GM18867 (cell line): ENCODE data around the gene PCNX1.

Experiments used
- ATAC-seq: cut with Tn5 transposase; IDR thresholded peaks from one replicate; pipeline ENCODE4 v1.9.1; 2021; ENCODE audit warnings: mild to moderate bottlenecking, moderate library complexity; ENCODE audit not compliant: unreplicated experiment

PCNX1 gene

DNA sequence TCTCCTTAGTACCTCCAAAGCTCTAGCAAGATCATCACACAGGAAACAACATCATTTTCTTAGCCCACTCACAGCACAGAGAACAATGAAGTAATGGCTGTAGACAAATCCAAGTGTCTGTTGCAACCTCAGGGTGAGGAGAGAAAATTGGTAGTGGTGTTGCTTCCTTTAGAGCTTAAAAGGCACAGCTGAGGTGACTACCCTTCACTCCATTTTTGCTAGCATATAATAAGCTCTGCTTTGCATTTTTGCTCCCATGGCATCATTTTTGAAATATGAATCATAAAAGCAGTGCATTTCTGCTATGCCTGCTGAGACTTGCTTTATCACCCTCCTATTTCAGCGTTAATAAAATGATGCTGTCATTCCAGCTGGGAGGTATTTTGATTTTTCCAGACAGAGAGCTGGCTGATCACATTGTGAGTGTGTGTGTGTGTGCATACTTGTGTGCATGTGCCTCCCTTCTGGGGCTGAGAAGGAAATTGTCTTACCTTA lies 18.5 kb upstream of the PCNX1 start:
- no peak for ATAC-seq

DNA sequence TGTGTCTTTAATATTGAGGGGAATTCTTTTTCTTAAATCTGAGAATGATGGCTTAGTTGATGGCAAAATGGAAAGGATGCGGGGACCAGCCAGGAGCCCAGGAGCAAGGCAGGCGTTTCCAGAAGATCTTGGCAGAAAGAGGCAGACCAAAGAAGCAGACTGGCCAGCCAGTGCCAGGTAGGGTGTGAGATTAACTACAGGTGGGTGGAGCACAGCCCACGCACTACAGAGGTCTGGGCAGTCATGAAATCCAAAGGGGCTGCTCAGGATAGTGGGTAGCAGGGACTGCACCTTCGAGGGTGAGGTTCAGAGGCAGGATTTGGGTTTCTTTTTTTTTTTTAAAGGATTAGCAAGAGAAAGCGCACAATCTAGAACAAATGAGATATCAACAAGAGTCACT lies 17.7 kb upstream of the PCNX1 start:
- no peak for ATAC-seq

GRCh38 chr14:70890826-70891659 lies 16.2 kb upstream of the PCNX1 start:
- ATAC-seq, result no peak

GRCh38 chr14:70891737-70892136 lies 15.5 kb upstream of the PCNX1 start:
- ATAC-seq, result no peak

GRCh38 chr14:70893062-70893845 lies 14.0 kb upstream of the PCNX1 start:
- ATAC-seq, result no peak

DNA sequence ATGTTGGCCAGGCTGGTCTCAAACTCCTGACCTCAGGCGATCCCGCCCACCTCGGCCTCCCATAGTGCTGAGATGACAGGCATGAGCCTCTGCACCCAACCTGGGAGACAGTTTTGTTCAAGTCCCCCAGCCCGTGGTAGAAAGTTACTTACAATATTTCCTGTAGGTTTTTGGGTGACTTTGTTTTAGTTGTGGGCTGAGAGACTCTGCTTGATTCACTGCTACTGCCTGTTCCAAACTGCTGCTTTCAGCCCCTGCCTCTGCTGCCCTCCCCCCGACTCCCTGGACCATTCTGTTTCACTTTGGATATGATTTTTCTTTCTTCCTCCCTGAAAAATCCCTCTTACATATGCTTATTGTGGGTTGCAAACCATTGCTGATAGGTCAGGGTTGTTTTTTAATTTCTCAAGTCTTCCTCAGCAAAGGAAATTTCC lies 13.4 kb upstream of the PCNX1 start:
- ATAC-seq, result no peak

- ATAC-seq, result no peak
Measured at GRCh38 chr14:70894868-70895267, 12.4 kb upstream of the PCNX1 start.

- ATAC-seq, result no peak
Measured at GRCh38 chr14:70896317-70896716, 10.9 kb upstream of the PCNX1 start.

GRCh38 chr14:70896981-70897380 lies 10.3 kb upstream of the PCNX1 start:
- no peak for ATAC-seq

GRCh38 chr14:70897464-70897863 lies 9.8 kb upstream of the PCNX1 start:
- no peak for ATAC-seq

GRCh38 chr14:70898111-70898745 lies 9.0 kb upstream of the PCNX1 start:
- ATAC-seq, result no peak

GRCh38 chr14:70901269-70901668 lies 6.0 kb upstream of the PCNX1 start:
- ATAC-seq, result no peak

- no peak for ATAC-seq
Measured at GRCh38 chr14:70902184-70902583, 5.1 kb upstream of the PCNX1 start.

GRCh38 chr14:70904373-70904772 lies 2.9 kb upstream of the PCNX1 start:
- ATAC-seq, result no peak

DNA sequence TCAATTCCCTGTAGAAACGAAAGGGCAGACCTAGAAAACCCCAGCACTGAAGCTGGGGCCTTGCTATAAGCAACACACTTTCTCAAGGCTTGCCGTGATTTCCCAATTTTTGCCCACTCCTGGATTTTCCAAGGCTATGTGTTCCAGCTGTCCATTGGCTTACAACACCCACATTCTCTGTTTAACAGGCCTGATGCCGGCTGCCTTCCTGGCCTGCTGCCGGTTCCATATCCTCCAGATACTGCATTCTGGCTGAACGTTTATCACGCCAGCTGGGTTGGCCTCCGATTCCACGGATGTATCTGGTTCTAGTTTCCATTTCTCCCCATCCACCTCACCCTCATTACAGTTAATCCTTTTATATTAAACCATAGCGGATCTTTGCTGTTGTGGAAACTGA lies 2.0 kb upstream of the PCNX1 start:
- ATAC-seq, result no peak

DNA sequence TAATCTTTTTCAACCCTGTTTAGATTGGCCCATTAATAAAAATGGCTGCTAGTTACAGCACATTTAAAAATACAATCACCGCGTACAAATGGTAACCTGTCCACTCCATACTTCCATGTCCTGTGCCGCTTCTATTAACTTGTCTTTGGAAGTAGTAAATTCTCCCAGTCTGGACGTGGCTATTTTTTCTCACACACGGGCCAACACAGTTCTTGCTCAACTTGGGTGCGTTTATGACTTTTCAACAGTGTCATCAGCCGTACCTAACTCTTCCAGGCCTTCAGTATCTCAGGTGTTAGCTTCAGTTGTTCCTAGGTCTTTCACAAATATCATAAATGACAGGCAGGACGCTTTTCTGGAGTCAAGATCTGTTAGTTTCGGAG lies 475 bp upstream of the PCNX1 start:
- ATAC-seq, result no peak

DNA sequence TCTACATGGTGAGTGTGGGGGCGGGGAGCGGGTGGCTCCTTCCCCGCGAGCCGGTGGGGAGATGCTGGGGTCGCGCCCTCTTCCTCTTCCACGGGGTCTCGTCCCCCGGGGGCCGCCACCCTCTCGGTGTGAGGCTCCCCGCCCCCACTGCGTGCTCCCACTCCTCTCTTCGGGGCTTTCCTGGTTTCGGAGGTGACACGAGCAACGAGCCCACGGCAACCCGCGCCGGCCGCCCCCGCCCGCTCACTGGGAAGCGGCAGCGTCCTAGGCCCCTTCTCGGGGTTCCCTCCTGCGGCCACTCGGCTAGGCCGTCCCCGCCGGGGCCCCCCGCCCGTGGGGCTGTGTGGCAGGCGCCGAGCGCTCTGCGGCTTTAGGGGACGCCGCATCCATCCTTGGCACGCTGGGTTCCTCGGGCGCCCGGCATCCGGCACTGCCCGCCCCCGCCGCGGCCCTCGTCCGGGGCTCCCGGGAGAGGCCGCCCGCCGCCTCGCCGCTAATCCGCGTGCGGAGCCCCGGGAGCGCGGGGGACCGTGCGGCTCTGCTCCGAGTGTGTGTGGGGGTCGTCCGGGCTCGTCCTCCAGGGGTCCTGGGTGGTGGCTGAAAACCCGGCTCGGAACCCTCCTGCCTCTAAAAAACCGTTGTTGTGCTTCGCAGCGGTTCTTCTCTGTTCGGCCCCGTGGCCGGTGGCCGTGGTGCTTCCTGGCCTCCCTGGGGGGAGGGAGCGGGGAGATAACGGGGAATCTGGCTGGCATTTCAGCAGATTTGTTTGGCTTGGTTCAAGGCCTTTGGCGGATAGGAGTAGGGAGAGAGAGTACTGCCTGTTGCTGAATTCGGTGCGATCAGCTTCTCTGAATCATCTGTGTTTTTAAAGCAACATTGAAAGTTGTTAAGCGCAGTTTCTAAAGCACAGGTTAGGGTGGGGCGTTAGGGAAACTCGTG lies 1.0 kb downstream of the PCNX1 start:
- ATAC-seq, result peak; percentile 25

GRCh38 chr14:70908935-70909641 lies 1.8 kb downstream of the PCNX1 start:
- ATAC-seq, result no peak

DNA sequence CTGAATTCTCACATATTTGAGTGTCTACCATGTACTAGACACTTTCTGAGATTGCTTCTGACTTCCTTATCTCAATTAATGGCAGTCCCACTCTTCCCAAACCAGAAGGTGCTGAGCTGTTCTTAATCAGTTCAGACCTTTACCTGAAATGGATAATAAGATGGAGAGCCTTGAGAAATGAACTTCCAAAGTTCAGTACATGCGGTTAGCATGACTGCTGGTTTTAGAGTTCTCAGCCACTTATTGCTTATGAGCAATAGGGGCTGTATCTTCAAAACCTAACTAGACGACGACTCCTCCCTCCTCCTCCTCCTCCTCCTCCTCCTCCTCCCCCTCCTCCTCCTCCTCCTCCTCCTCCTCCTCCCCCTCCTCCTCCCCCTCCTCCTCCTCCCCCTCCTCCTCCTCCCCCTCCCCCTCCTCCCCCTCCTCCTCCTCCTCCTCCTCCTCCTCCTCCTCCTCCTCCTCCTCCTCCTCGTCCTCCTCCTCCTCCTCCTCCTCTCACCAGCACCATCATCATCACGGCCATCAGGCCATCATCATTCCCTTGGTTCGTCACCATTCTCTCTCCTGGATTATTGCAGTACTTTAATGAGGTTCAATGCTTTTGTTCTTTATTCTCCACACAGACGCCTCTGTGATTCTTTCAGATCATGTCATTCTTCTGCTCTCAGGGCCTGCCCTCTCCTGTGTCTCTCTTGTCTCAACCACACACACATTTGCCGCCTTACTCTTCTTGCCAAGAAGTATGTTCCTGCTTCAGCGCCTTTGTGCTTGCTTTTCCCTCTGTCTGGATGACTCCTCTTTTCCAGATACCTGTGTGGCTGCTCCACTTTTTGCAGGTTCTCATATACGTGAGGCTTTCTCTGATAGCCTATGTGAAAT lies 2.7 kb downstream of the PCNX1 start:
- no peak for ATAC-seq
